Endothelial cell of umbilical vein (primary cell): ENCODE results near the gene KRTAP10-2.

ENCODE experiments used
- CTCF ChIP-seq, 2 donors: IDR thresholded peaks; 1 replicate in 1 of 2; 2 replicates in 1 of 2; pipeline ENCODE4 v1.5.1; 2011; ENCODE audit warnings: low read length in 2 of 2, mild to moderate bottlenecking in 2 of 2, moderate library complexity in 2 of 2, control low read depth in 1 of 2, inconsistent platforms in 1 of 2, low read depth in 1 of 2; ENCODE audit not compliant: insufficient read depth in 1 of 2; ENCODE audit errors: extremely low read depth in 1 of 2
- EZH2 ChIP-seq: IDR thresholded peaks from 2 replicates; pipeline ENCODE4 v1.6.1; 2012; ENCODE audit warnings: borderline replicate concordance, low read depth, mild to moderate bottlenecking, moderate library complexity, low read length, inconsistent platforms; ENCODE audit not compliant: severe bottlenecking
- FOS ChIP-seq: IDR thresholded peaks from 2 replicates; pipeline ENCODE4 v1.6.1; 2011; ENCODE audit warnings: mild to moderate bottlenecking, low read length, moderate library complexity, borderline replicate concordance; ENCODE audit not compliant: insufficient read depth
- GATA2 ChIP-seq: IDR thresholded peaks from 2 replicates; pipeline ENCODE4 v1.7.0; 2011; ENCODE audit warnings: low read depth, mild to moderate bottlenecking, moderate library complexity, mixed read lengths, low read length; ENCODE audit not compliant: insufficient read length, insufficient read depth
- JUN ChIP-seq: IDR thresholded peaks from 2 replicates; pipeline ENCODE4 v1.6.1; 2011; ENCODE audit warnings: borderline replicate concordance, low read depth; ENCODE audit not compliant: insufficient read length, insufficient read depth
- MYC ChIP-seq: IDR thresholded peaks from one replicate; pipeline ENCODE4 v1.6.1; 2011; ENCODE audit warnings: mild to moderate bottlenecking, low read depth, low read length
- POLR2A ChIP-seq: IDR thresholded peaks from 2 replicates; pipeline ENCODE4 v1.6.1; 2012; ENCODE audit warnings: low read depth, mild to moderate bottlenecking, control low read depth, low read length
- POLR2AphosphoS5 ChIP-seq: IDR thresholded peaks from 2 replicates; pipeline ENCODE4 v1.6.1; 2012; ENCODE audit warnings: low read depth, mild to moderate bottlenecking, control low read depth, low read length, moderate library complexity; ENCODE audit not compliant: insufficient read depth
- TF ChIP-seq, protein P1 (sequence below): IDR thresholded peaks from 2 replicates; pipeline ENCODE4 v1.6.1; 2011; ENCODE audit not compliant: insufficient read depth, insufficient read length

DNA sequence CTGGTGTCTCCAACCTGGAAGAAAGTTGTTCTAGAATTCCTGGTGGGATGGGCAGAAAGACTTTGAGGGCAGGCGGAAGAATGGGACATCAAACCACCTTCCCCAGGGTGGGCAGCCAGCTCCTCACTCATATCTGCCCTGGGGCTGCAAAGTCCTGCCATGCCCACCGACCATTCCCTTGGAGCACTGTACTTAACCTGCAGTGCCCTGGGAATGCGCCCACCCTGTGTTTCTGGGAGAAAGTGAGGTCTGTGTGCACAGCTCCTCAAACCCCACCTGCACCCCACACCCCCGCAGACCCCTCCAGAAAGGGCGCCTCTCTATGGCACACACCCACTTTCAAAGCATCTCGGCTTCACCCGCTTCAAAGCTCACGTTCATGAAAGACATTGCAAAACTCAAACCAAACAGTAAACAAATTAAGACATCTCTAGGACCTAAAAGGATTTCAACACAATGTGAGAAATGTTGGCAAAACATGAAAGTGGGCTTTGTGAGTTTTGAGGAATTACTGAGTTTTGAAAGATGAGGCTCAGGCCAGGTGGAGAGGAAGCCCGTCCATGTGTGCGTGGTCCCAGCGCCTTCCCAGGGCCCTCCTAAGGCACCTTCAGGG, 36.5 kb downstream of the KRTAP10-2 start:
- TF ChIP-seq CTCF (IDR thresholded peaks at IDR 0.05; ENCODE audit: extremely low read depth in 1 of 2, insufficient read depth in 1 of 2, low read depth in 1 of 2, low read length in 2 of 2), result no peak
- no peak for TF ChIP-seq POLR2A
- TF ChIP-seq, protein P1, sequence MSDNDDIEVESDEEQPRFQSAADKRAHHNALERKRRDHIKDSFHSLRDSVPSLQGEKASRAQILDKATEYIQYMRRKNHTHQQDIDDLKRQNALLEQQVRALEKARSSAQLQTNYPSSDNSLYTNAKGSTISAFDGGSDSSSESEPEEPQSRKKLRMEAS, result no peak
- no peak for TF ChIP-seq POLR2AphosphoS5
- TF ChIP-seq MYC, result no peak
- TF ChIP-seq FOS, result no peak
- no peak for TF ChIP-seq GATA2
- no peak for TF ChIP-seq EZH2
- TF ChIP-seq JUN, result no peak
